GM13976 (cell line): Measurements from ENCODE around the gene POLRMT.
A peak's percentile ranks its signal among the peaks of the same experiment; 100 is the strongest.

Experiments
- DNase-seq: peaks from one replicate; pipeline ENCODE4 v3.0.0; 2012; ENCODE audit warnings: low spot score
- CTCF ChIP-seq: IDR thresholded peaks from 2 replicates; pipeline ENCODE4 v1.5.1; 2012; ENCODE audit warnings: borderline replicate concordance, mild to moderate bottlenecking; ENCODE audit not compliant: insufficient read depth; ENCODE audit errors: extremely low read depth, missing control alignments, control extremely low read depth
- in situ Hi-C: fragments of 300-500 bp; cut with MboI; formaldehyde crosslinking; loops from one replicate; pipeline ENCODE4 v1.12.0; 2022; ENCODE audit warnings: low sequenced_read_pairs, mixed read lengths, inconsistent platforms; ENCODE audit not compliant: unreplicated experiment

POLRMT gene

GRCh38 chr19:615619-616018, 17.7 kb downstream of the POLRMT start:
- no peak for TF ChIP-seq CTCF
- in situ Hi-C loops = no loop called here
- no peak for DNase-seq

GRCh38 chr19:613732-614567, 19.4 kb downstream of the POLRMT start:
- TF ChIP-seq CTCF = no peak
- in situ Hi-C loops = no loop called here
- DNase-seq = no peak

- no peak for TF ChIP-seq CTCF
- in situ Hi-C loops = no loop called here
- no peak for DNase-seq
These were observed 20.4 kb downstream of the POLRMT start for GRCh38 chr19:612941-613340.

- DNase-seq = no peak
- no peak for TF ChIP-seq CTCF
- in situ Hi-C loops = no loop called here
These were observed 21.9 kb downstream of the POLRMT start for GRCh38 chr19:611481-611868.

- TF ChIP-seq CTCF = no peak
- DNase-seq = peak; percentile 83
- in situ Hi-C loops = no loop called here
These were observed 22.4 kb downstream of the POLRMT start for GRCh38 chr19:610801-611480.

GRCh38 chr19:610071-610800, 23.1 kb downstream of the POLRMT start:
- DNase-seq = no peak
- TF ChIP-seq CTCF = no peak
- in situ Hi-C loops = no loop called here
